K562 (cell line): ENCODE data around the gene DROSHA.

Source experiments
- HDAC8 ChIP-seq: fragments of 450-650 bp; IDR thresholded peaks from 2 replicates; pipeline ENCODE4 v1.6.1; 2016; ENCODE audit warnings: mild to moderate bottlenecking, missing genetic modification characterization, moderate library complexity, missing compliant biosample characterization
- KLF13 ChIP-seq: fragments of 450-650 bp; IDR thresholded peaks from 2 replicates; pipeline ENCODE4 v1.6.1; 2016; ENCODE audit warnings: missing genetic modification characterization, low read depth, mild to moderate bottlenecking, missing compliant biosample characterization, moderate library complexity, borderline replicate concordance
- TRIM28 ChIP-seq: fragments of 450-650 bp; IDR thresholded peaks from 2 replicates; pipeline ENCODE4 v1.6.1; 2017
- TF ChIP-seq, protein P1 (sequence below), 3 experiments: IDR thresholded peaks in 2 of 3; conservative IDR thresholded peaks in 1 of 3; 2 replicates each; pipeline ENCODE4 v1.5.1; 2011 to 2012; ENCODE audit warnings: low read length in 3 of 3, mild to moderate bottlenecking in 3 of 3, control low read depth in 2 of 3, improper control_type of control experiment in 1 of 3, inconsistent platforms in 1 of 3, low read depth in 1 of 3, mixed read lengths in 1 of 3, moderate library complexity in 1 of 3; ENCODE audit not compliant: insufficient read depth in 2 of 3
- TF ChIP-seq, protein P2 (sequence below): sonication (generic); formaldehyde crosslinking; IDR thresholded peaks from 2 replicates; pipeline ENCODE4 v1.5.0; 2020; ENCODE audit warnings: missing genetic modification reagents

DNA sequence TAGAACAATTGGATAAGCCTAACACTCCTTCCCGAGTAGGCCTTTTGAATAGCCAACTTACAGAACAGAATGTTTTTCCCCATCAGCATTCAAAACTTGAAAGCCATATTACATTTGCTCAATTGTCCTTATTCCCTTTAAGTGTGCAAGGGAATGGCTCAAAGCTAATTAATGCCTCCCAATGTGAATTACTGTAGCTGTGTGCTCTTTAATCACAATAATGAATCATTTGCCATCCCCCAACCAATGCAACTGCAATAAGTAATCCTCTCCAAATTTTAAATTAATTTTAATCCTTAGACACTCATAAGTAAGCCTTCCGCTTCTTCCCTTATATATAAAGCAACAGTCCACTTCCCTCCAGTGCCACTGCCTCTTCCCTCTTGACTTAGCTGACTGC is 115.9 kb downstream of the DROSHA start:
- TF ChIP-seq, protein P1, sequence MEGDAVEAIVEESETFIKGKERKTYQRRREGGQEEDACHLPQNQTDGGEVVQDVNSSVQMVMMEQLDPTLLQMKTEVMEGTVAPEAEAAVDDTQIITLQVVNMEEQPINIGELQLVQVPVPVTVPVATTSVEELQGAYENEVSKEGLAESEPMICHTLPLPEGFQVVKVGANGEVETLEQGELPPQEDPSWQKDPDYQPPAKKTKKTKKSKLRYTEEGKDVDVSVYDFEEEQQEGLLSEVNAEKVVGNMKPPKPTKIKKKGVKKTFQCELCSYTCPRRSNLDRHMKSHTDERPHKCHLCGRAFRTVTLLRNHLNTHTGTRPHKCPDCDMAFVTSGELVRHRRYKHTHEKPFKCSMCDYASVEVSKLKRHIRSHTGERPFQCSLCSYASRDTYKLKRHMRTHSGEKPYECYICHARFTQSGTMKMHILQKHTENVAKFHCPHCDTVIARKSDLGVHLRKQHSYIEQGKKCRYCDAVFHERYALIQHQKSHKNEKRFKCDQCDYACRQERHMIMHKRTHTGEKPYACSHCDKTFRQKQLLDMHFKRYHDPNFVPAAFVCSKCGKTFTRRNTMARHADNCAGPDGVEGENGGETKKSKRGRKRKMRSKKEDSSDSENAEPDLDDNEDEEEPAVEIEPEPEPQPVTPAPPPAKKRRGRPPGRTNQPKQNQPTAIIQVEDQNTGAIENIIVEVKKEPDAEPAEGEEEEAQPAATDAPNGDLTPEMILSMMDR (IDR thresholded peaks at IDR 0.05 in 2 of 3, conservative IDR thresholded peaks at IDR 0.05 in 1 of 3; ENCODE audit: insufficient read depth in 2 of 3, low read depth in 1 of 3, low read length in 3 of 3): no peak
- TF ChIP-seq HDAC8 (tag) (no peak), KLF13 (tag) (no peak), TRIM28 (no peak)
- TF ChIP-seq, protein P2, sequence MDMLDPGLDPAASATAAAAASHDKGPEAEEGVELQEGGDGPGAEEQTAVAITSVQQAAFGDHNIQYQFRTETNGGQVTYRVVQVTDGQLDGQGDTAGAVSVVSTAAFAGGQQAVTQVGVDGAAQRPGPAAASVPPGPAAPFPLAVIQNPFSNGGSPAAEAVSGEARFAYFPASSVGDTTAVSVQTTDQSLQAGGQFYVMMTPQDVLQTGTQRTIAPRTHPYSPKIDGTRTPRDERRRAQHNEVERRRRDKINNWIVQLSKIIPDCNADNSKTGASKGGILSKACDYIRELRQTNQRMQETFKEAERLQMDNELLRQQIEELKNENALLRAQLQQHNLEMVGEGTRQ (CRISPR knock-in tag): no peak
